Measurements from ENCODE around the gene SEC22C. TPM values are rescaled to one million over a fixed set of nuclear protein-coding genes. Genes with fewer than 3 reads are reported as not detected.

SEC22C gene
- total RNA-seq, 4 donors from 2014 or later, result 56.0 to 84.4 (median 72.1) TPM

- no peaks in the 10 kb centered on the region for H3K4me1 ChIP-seq
- H3K9me3 ChIP-seq, result no peaks in the 10 kb centered on the region
- TF ChIP-seq CTCF (IDR thresholded peaks at IDR 0.05) (no peak), POLR2AphosphoS5 (IDR thresholded peaks at IDR 0.05) (no peak), EP300 (IDR thresholded peaks at IDR 0.05) (no peak), POLR2A (IDR thresholded peaks at IDR 0.05) (no peak)
- no peaks in the 10 kb centered on the region for H3K36me3 ChIP-seq
- H3K27me3 ChIP-seq, result no peaks in the 10 kb centered on the region
- H3K4me3 ChIP-seq, result no peak overlapping the region
- H3K27ac ChIP-seq, result no peak overlapping the region
- ATAC-seq, result no peak
Observed at GRCh38 chr3:42530073-42530472, 51.7 kb downstream of the SEC22C start.

- Histone ChIP-seq H3K27ac (no peak overlapping the region), H3K4me1 (no peaks in the 10 kb centered on the region), H3K9me3 (no peaks in the 10 kb centered on the region), H3K4me3 (no peak overlapping the region), H3K27me3 (no peaks in the 10 kb centered on the region), H3K36me3 (no peaks in the 10 kb centered on the region)
- TF ChIP-seq CTCF (IDR thresholded peaks at IDR 0.05) (no peak), POLR2AphosphoS5 (IDR thresholded peaks at IDR 0.05) (no peak), POLR2A (IDR thresholded peaks at IDR 0.05) (no peak), EP300 (IDR thresholded peaks at IDR 0.05) (no peak)
- 88 to 95% methylated on average over 1 to 2 of the region's 2 CpGs for WGBS, 2 donors (ENCODE audit: low coverage in 1 of 2)
- ATAC-seq, result no peak
Observed at GRCh38 chr3:42529468-42529867, 52.3 kb downstream of the SEC22C start.

GRCh38 chr3:42527368-42527917 is 54.3 kb downstream of the SEC22C start:
- H3K4me1 ChIP-seq, result no peaks in the 10 kb centered on the region

GRCh38 chr3:42526616-42527367 is 55.0 kb downstream of the SEC22C start:
- ATAC-seq, result no peak
- Histone ChIP-seq H3K27ac (no peak overlapping the region), H3K36me3 (no peaks in the 10 kb centered on the region), H3K9me3 (no peaks in the 10 kb centered on the region), H3K4me3 (no peak overlapping the region), H3K27me3 (no peaks in the 10 kb centered on the region), H3K4me1 (no peaks in the 10 kb centered on the region)
- 79% methylated on average over 2 of the region's 15 CpGs; no CpG with 5 or more reads in 1 of the 2 donors for WGBS, 2 donors (ENCODE audit: low coverage in 1 of 2)
- TF ChIP-seq POLR2AphosphoS5 (IDR thresholded peaks at IDR 0.05) (no peak), CTCF (IDR thresholded peaks at IDR 0.05) (no peak), POLR2A (IDR thresholded peaks at IDR 0.05) (no peak), EP300 (IDR thresholded peaks at IDR 0.05) (no peak)

More at GRCh38 chr3:42527368-42527917, 54.3 kb downstream of the SEC22C start:
- Histone ChIP-seq H3K9me3 (no peaks in the 10 kb centered on the region), H3K36me3 (no peaks in the 10 kb centered on the region), H3K27me3 (no peaks in the 10 kb centered on the region), H3K4me3 (no peak overlapping the region), H3K27ac (no peak overlapping the region)
- TF ChIP-seq CTCF (IDR thresholded peaks at IDR 0.05) (no peak), POLR2A (IDR thresholded peaks at IDR 0.05) (no peak), EP300 (IDR thresholded peaks at IDR 0.05) (no peak), POLR2AphosphoS5 (IDR thresholded peaks at IDR 0.05) (no peak)
- 90% methylated on average over 7 of the region's 11 CpGs; no CpG with 5 or more reads in 1 of the 2 donors for WGBS, 2 donors (ENCODE audit: low coverage in 1 of 2)
- ATAC-seq, result no peak
